ENCODE data around the gene ZNF329.

Gene ZNF329

GRCh38 chr19:58150328-58150921 lies at the start of gene ZNF329:
Gene ZNF329, minus strand, starts transcription at chr19:58150789. Its CDS starts 21,286 bp downstream, at chr19:58129503.
- peak; percentile 49 for TF ChIP-seq POLR2A (IDR thresholded peaks at IDR 0.05; ENCODE audit: extremely low read depth, insufficient read length)
- TF ChIP-seq CTCF (IDR thresholded peaks at IDR 0.05; ENCODE audit: low read depth, low read length): no peak
- TF ChIP-seq MYC (IDR thresholded peaks at IDR 0.05; ENCODE audit: low read depth, low read length): no peak
- peak within 1 kb of the TSS; percentile 73 for H3K4me3 ChIP-seq (ENCODE audit: low read depth, low read length)
- peak; percentile 85 for DNase-seq (ENCODE audit: low read depth)

GRCh38 chr19:58196901-58197616 lies 46.5 kb upstream of the ZNF329 start:
- TF ChIP-seq POLR2A (IDR thresholded peaks at IDR 0.05; ENCODE audit: extremely low read depth, insufficient read length): no peak
- no peak overlapping the region for H3K4me3 ChIP-seq (ENCODE audit: low read depth, low read length)
- DNase-seq (ENCODE audit: low read depth): peak; percentile 23

GRCh38 chr19:58183817-58184215 lies 33.2 kb upstream of the ZNF329 start:
- no peak for TF ChIP-seq MAX (IDR thresholded peaks at IDR 0.05; ENCODE audit: low read depth, low read length)
- no peak for TF ChIP-seq POLR2A (IDR thresholded peaks at IDR 0.05; ENCODE audit: extremely low read depth, insufficient read length)

GRCh38 chr19:58182989-58183816 lies 32.6 kb upstream of the ZNF329 start, which contains the start of gene ZNF274:
Gene ZNF274, plus strand, starts transcription at chr19:58183061. Its CDS starts 905 bp downstream, at chr19:58183966.
- TF ChIP-seq POLR2A (IDR thresholded peaks at IDR 0.05; ENCODE audit: extremely low read depth, insufficient read length) (peak; percentile 79), MYC (IDR thresholded peaks at IDR 0.05; ENCODE audit: low read depth, low read length) (peak; percentile 78), MAX (IDR thresholded peaks at IDR 0.05; ENCODE audit: low read depth, low read length) (peak; percentile 51), CTCF (IDR thresholded peaks at IDR 0.05; ENCODE audit: low read depth, low read length) (no peak)
- H3K4me3 ChIP-seq (ENCODE audit: low read depth, low read length): peak within 1 kb of the TSS; percentile 78
- peak; percentile 92 for DNase-seq (ENCODE audit: low read depth)

More at GRCh38 chr19:58183817-58184215, 33.2 kb upstream of the ZNF329 start:
- peak overlapping the region; percentile 78 for H3K4me3 ChIP-seq (ENCODE audit: low read depth, low read length)
- DNase-seq (ENCODE audit: low read depth): no peak

- peak overlapping the region; percentile 65 for H3K4me3 ChIP-seq (ENCODE audit: low read depth, low read length)
- DNase-seq (ENCODE audit: low read depth): peak; percentile 89
- TF ChIP-seq CTCF (IDR thresholded peaks at IDR 0.05; ENCODE audit: low read depth, low read length) (no peak), MAX (IDR thresholded peaks at IDR 0.05; ENCODE audit: low read depth, low read length) (no peak), POLR2A (IDR thresholded peaks at IDR 0.05; ENCODE audit: extremely low read depth, insufficient read length) (no peak), MYC (IDR thresholded peaks at IDR 0.05; ENCODE audit: low read depth, low read length) (no peak)
Measured at GRCh38 chr19:58182577-58182988, 32.0 kb upstream of the ZNF329 start.

- peak overlapping the region; percentile 65 for H3K4me3 ChIP-seq (ENCODE audit: low read depth, low read length)
- peak; percentile 77 for DNase-seq (ENCODE audit: low read depth)
- no peak for TF ChIP-seq MYC (IDR thresholded peaks at IDR 0.05; ENCODE audit: low read depth, low read length)
- no peak for TF ChIP-seq POLR2A (IDR thresholded peaks at IDR 0.05; ENCODE audit: extremely low read depth, insufficient read length)
- no peak for TF ChIP-seq MAX (IDR thresholded peaks at IDR 0.05; ENCODE audit: low read depth, low read length)
- TF ChIP-seq CTCF (IDR thresholded peaks at IDR 0.05; ENCODE audit: low read depth, low read length): peak; percentile 59
Measured at GRCh38 chr19:58181902-58182576, 31.4 kb upstream of the ZNF329 start.
